ENCODE measurements around the gene PIPOX. TPM values are rescaled to one million over a fixed set of nuclear protein-coding genes. Genes with fewer than 3 reads are reported as not detected.

Gene PIPOX
- total RNA-seq, 1 donor from 2014 or later = 1.7 TPM

GRCh38 chr17:29012535-29012934 lies 30.4 kb upstream of the PIPOX start:
- TF ChIP-seq POLR2AphosphoS5 (IDR thresholded peaks at IDR 0.05; ENCODE audit: insufficient read depth in 1 of 2, low read depth in 1 of 2) = no peak
- TF ChIP-seq CTCF (IDR thresholded peaks at IDR 0.05) = no peak
- TF ChIP-seq POLR2A (IDR thresholded peaks at IDR 0.05) = no peak
- Histone ChIP-seq H3K27me3 (no peaks in the 10 kb centered on the region), H3K4me3 (no peak overlapping the region), H3K4me1 (no peaks in the 10 kb centered on the region), H3K27ac (no peak overlapping the region), H3K9me3 (no peaks in the 10 kb centered on the region), H3K36me3 (no peaks in the 10 kb centered on the region)
- intact Hi-C loops (cut with DNase I) = no loop called here
- DNase-seq (ENCODE audit: extremely low spot score in 2 of 2) = no peak

DNA sequence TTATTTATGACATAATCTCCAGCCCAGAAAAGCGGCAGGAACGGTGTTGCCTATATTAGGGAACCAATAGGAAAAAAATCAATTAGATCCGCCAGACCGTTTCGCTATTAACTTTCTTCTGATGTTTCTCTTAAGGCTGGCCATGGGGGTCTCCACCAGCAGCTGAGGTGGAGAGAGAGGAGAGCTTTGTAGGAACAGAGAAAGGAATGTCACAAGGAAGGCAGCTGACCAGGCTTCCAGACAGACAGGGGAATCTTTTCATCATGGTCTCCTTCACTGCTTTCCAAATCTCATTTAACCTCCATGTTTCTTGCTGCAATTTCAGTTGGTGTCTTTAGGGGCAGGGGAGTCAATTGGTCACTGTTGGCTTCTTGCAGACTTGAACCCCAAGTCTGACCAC lies 28.2 kb upstream of the PIPOX start:
- H3K9me3 ChIP-seq = no peaks in the 10 kb centered on the region
- TF ChIP-seq POLR2A (IDR thresholded peaks at IDR 0.05) = no peak
- TF ChIP-seq CTCF (IDR thresholded peaks at IDR 0.05) = no peak
- TF ChIP-seq POLR2AphosphoS5 (IDR thresholded peaks at IDR 0.05; ENCODE audit: insufficient read depth in 1 of 2, low read depth in 1 of 2) = no peak
- H3K27me3 ChIP-seq = no peaks in the 10 kb centered on the region
- DNase-seq (ENCODE audit: extremely low spot score in 2 of 2) = no peak
- H3K4me1 ChIP-seq = peaks cover 4% of the 10 kb centered on the region
- intact Hi-C loops (cut with DNase I) = no loop called here
- H3K36me3 ChIP-seq = no peaks in the 10 kb centered on the region
- H3K27ac ChIP-seq = no peak overlapping the region
- no peak overlapping the region for H3K4me3 ChIP-seq

GRCh38 chr17:29016345-29017210 lies 26.4 kb upstream of the PIPOX start:
- Histone ChIP-seq H3K4me1 (peaks cover 7% of the 10 kb centered on the region), H3K27ac (no peak overlapping the region), H3K36me3 (no peaks in the 10 kb centered on the region), H3K4me3 (no peak overlapping the region), H3K27me3 (peaks cover 7% of the 10 kb centered on the region), H3K9me3 (no peaks in the 10 kb centered on the region)
- DNase-seq (ENCODE audit: extremely low spot score in 2 of 2) = no peak
- intact Hi-C loops (cut with DNase I) = no loop called here
- TF ChIP-seq CTCF (IDR thresholded peaks at IDR 0.05) = no peak
- TF ChIP-seq POLR2A (IDR thresholded peaks at IDR 0.05) = no peak
- no peak for TF ChIP-seq POLR2AphosphoS5 (IDR thresholded peaks at IDR 0.05; ENCODE audit: insufficient read depth in 1 of 2, low read depth in 1 of 2)

GRCh38 chr17:29018788-29019474 lies 24.0 kb upstream of the PIPOX start:
- H3K36me3 ChIP-seq = no peaks in the 10 kb centered on the region
- DNase-seq (ENCODE audit: extremely low spot score in 2 of 2) = no peak
- H3K27ac ChIP-seq = no peak overlapping the region
- H3K27me3 ChIP-seq = peaks cover 7% of the 10 kb centered on the region
- H3K4me3 ChIP-seq = no peak overlapping the region
- TF ChIP-seq POLR2A (IDR thresholded peaks at IDR 0.05) (no peak), POLR2AphosphoS5 (IDR thresholded peaks at IDR 0.05; ENCODE audit: insufficient read depth in 1 of 2, low read depth in 1 of 2) (no peak), CTCF (IDR thresholded peaks at IDR 0.05) (no peak)
- peaks cover 7% of the 10 kb centered on the region for H3K4me1 ChIP-seq
- no peaks in the 10 kb centered on the region for H3K9me3 ChIP-seq
- intact Hi-C loops (cut with DNase I) = no loop called here

Data from vagina (tissue), 2 donors.